AG09309 (cell line): ENCODE data around the gene TCF4.

Experiments used
- DNase-seq: peaks from one replicate; pipeline ENCODE4 v3.0.0-alpha.2; 2010; ENCODE audit warnings: low read depth
- H3K4me3 ChIP-seq: 2 replicates; pipeline ENCODE4 v1.5.1; 2011; ENCODE audit warnings: mild to moderate bottlenecking, low read depth, low read length, moderate library complexity; ENCODE audit not compliant: control insufficient read depth
- TF ChIP-seq, protein P1 (sequence below): IDR thresholded peaks from 2 replicates; pipeline ENCODE4 v1.5.1; 2011; ENCODE audit warnings: mild to moderate bottlenecking, low read depth, low read length, inconsistent platforms; ENCODE audit not compliant: insufficient read depth, control insufficient read depth; ENCODE audit errors: missing control alignments

TCF4 gene

GRCh38 chr18:55489034-55489986 is 98.7 kb downstream of the TCF4 start:
- TF ChIP-seq, protein P1, sequence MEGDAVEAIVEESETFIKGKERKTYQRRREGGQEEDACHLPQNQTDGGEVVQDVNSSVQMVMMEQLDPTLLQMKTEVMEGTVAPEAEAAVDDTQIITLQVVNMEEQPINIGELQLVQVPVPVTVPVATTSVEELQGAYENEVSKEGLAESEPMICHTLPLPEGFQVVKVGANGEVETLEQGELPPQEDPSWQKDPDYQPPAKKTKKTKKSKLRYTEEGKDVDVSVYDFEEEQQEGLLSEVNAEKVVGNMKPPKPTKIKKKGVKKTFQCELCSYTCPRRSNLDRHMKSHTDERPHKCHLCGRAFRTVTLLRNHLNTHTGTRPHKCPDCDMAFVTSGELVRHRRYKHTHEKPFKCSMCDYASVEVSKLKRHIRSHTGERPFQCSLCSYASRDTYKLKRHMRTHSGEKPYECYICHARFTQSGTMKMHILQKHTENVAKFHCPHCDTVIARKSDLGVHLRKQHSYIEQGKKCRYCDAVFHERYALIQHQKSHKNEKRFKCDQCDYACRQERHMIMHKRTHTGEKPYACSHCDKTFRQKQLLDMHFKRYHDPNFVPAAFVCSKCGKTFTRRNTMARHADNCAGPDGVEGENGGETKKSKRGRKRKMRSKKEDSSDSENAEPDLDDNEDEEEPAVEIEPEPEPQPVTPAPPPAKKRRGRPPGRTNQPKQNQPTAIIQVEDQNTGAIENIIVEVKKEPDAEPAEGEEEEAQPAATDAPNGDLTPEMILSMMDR = no peak
- no peak for DNase-seq
- H3K4me3 ChIP-seq = no peak overlapping the region

DNA sequence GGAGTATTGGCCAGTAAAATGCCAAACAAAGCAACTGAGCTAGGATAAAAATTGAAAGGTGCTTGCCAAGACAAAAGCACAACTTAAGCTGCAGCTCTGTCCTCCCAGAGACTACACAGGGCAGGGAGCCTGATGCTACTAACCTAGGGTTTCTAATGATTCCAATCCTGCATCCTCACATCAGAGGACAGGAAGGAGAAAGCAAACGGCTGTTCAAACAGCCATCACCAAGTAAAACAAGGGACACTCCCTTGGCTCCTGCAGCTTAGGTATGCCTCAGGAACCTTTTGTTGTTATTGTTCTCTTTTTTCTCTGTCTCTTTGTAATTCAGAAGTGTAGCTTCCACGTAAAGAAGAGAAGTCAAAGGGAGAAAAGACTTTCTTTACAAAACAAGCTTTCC is 99.5 kb downstream of the TCF4 start:
- no peak for DNase-seq
- TF ChIP-seq, protein P1 = no peak
- H3K4me3 ChIP-seq = no peak overlapping the region

DNA sequence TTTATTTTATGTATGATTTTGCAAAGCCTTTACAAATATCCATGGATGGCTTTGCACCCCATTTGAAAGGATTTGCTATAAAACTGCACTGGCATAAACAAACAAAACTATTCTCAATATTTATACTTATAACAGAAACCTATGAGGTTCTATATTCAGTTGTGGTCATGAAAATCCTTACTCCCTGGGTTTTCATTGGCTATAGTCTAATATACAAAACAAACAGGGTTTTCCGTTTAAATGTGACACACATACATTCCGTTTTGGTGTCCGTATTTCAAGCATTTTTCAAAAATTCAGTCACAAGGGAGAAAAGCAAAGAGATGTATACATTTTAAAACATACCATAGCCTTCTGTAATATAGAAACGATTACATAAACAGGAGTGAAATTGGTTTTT is 100.0 kb downstream of the TCF4 start:
- DNase-seq = no peak
- H3K4me3 ChIP-seq = no peak overlapping the region
- TF ChIP-seq, protein P1 = no peak

DNA sequence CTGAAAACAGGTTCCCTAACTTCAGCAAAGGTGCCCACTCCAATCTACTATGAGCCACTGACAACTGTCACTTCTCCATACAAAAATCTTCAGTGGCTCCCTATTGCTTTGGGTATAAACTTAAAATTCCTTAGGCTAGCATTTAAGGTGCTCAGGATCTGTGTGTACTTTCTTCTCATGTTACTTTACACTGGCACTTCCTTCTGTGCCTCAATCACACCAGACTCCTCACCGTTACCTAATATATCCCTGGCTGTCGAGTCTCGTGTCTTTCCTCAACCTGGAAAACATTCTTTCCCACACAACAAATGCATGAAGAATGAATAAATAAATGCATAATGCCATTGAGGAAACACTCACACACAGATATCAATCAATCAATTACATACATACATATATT is 101.1 kb downstream of the TCF4 start:
- TF ChIP-seq, protein P1 = no peak
- DNase-seq = no peak
- no peak overlapping the region for H3K4me3 ChIP-seq

- TF ChIP-seq, protein P1 = no peak
- DNase-seq = no peak
Observed at GRCh38 chr18:55485666-55486065, 102.3 kb downstream of the TCF4 start.

GRCh38 chr18:55484773-55485172 is 103.2 kb downstream of the TCF4 start:
- DNase-seq = no peak
- TF ChIP-seq, protein P1 = no peak
- H3K4me3 ChIP-seq = no peak overlapping the region

More at GRCh38 chr18:55485666-55486065, 102.3 kb downstream of the TCF4 start:
- no peak overlapping the region for H3K4me3 ChIP-seq
